K562 (cell line): ENCODE measurements around the gene ADD1.

ENCODE experiments used
- POLR2AphosphoS5 ChIP-seq: IDR thresholded peaks from 2 replicates; pipeline ENCODE4 v1.6.1; 2011; ENCODE audit warnings: mild to moderate bottlenecking, low read depth, low read length, moderate library complexity; ENCODE audit not compliant: control insufficient read depth, insufficient read depth
- TF ChIP-seq, protein P1 (sequence below): fragments of 200-800 bp; sonication (Bioruptor generic); IDR thresholded peaks from 2 replicates; pipeline ENCODE4 v1.6.1; 2017; ENCODE audit warnings: missing genetic modification characterization, missing compliant biosample characterization

DNA sequence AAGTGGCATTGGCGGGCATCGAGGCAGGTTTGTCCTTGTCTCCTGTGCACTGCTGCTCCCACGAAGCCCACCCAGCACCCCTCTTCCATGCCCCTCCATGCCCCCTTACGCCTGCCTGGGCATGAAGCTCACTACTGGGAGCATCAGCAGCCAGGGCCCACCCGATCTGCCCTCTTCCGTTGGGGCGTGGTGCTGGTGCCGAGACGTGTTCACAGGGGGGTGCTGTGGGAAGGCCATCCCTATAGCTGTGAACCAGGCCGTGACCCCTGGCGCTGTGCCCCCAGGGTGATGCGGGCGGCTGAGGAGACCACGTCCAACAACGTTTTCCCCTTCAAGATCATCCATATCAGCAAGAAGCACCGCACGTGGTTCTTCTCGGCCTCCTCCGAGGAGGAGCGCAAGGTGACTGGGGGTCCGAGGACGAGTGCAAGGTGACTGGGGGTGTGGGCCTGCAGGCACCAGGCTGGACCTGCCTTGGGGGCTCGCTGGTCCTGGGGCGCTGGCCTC, 19.3 kb upstream of the ADD1 start:
- TF ChIP-seq POLR2AphosphoS5 = no peak
- TF ChIP-seq, protein P1, sequence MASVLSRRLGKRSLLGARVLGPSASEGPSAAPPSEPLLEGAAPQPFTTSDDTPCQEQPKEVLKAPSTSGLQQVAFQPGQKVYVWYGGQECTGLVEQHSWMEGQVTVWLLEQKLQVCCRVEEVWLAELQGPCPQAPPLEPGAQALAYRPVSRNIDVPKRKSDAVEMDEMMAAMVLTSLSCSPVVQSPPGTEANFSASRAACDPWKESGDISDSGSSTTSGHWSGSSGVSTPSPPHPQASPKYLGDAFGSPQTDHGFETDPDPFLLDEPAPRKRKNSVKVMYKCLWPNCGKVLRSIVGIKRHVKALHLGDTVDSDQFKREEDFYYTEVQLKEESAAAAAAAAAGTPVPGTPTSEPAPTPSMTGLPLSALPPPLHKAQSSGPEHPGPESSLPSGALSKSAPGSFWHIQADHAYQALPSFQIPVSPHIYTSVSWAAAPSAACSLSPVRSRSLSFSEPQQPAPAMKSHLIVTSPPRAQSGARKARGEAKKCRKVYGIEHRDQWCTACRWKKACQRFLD (CRISPR knock-in tag) = no peak
